ENCODE data around the gene PPP2R1B.
"Not testable (repeated sequence)": the region's sequence is repeated elsewhere in the genome, so short reads cannot be mapped to it uniquely, and the experiment has no call there.

The PPP2R1B gene
- total RNA-seq: 21.6 to 70.4 (median 46.0) reads per million in 18 experiments

DNA sequence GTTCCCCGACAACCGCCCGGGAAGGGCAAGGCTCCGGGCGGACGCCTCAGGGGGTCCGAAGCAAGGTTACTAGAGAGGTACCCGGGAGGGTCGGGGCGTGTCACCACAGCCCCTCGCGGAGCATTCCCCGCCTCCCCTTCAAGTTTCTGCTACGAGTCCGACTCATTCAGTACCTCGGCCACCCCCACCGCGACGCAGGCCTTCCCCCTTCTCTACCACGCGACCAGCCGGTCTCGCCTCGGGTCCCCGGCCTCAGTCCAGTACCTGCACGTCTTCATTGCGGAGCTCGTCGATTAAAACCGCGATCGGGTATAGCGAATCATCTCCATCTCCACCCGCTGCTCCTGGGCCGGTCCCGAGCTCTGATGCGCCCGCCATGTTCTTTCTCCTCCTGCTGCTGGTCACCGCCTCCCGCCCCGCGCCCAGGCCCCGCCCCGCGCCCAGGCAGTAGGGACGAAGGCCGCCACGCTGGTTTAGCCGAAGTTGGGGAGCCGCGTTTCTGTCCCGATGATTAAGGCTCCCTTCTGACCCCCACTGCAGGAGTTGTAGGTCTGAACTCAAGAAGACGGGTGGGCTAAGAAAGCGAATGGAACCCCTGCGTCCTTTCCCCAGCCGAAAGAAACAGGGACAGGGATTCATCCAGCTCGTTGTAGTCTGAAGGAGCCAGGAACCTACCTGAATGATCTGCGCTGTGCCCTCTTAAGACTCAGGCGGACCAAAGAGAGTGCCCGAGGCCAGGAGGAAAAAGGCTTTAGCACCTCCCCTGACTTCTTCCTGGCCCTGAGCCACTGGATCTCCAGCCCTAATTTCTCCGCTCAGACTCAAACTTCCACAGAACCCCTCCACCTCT lies at the start of gene PPP2R1B:
Gene PPP2R1B (minus strand): TSS at position 406 of the 850 bp plus-strand sequence. CDS start 28 bp downstream, at position 378.
- peak; percentile 53 to 64 for DNase-seq

DNA sequence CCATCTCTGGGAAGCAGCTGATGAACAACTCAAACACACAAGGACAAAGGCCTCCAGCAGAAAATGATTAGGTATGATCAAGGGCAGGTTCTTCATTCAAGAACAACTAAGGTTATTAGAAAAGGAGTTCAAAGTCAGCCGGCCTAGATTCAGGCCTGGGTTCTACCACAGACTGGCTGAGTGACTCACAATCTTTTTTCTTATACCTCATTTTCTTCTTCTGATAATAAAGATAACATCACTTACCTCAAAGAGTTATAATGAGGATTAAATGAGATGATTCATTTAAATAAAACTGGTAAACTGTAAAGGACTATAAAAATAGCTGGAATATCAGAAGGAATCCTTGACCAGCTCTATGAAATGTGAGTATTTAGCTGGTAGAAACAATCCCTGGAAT lies 49.3 kb upstream of the PPP2R1B start:
- DNase-seq: no peak

DNA sequence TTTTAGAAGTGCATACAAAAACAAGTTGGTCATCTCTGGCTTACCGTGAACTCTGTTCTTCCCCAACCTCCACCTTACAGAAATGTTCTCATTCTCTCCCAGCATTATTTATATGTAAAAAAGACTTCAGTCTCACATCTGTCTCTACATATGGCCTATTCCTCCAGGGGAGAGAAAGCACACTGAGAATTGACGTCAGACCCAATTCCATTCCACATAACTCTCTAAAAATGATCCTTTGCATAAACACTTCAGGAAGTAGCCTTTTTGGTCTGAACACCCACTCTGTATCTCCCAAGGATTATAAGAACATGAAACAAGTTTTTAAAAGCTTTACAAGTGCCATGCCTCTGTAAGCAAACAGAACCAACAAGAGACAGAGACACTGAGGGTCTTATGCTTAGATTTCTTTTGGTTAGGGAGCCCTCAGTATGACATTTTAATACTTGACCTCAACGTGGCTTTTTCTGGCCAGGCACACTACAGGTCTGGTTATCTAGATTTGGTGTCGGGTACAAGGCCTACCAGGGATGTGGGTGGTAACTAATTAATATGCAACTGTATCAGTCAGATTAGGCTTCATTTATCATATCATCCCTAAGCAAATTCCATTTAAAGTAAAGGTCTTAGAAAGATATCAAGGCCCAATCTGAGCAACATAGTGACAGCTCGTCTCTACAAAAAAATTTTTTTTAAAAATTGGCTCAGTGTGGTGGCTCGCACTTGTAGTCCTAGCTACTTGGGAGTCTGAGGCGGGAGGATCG lies 48.5 kb upstream of the PPP2R1B start:
- no peak for DNase-seq

DNA sequence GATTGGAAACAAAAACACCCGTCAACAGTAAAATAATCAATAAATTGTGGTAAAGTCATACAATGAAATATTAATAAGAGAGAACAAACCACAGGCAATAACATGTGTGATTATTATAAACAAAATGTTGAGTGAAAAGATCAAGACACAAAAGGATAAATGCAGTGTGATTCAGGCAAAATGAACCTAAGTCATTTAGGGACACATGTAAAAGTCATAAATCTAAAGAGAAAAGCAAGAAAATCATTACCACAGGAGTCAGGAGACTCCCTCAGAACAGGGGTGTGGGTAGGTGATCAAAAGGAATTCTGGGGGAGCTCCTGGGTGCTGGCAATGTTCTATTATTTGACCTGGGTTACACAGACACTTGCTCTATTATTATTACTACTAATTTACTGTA lies 47.9 kb upstream of the PPP2R1B start:
- DNase-seq: no peak

DNA sequence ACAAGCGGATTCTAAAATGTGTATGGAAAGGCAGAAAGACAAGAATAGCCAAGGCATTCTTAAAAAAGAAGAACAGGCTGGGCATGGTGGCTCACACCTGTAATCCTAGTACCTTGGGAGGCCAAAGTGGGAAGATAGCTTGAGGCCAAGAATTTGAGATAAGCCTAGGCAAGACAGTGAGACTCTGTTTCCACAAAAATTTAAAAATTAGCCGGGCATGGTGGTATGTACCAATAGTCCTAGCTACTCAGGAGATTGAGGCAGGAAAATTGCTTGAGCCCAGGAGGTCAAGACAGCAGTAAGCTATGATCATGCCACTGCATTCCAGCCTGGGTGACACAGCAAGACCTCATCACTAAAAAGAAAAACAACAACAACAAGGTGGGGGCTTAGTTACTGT lies 46.0 kb upstream of the PPP2R1B start:
- DNase-seq: no peak

DNA sequence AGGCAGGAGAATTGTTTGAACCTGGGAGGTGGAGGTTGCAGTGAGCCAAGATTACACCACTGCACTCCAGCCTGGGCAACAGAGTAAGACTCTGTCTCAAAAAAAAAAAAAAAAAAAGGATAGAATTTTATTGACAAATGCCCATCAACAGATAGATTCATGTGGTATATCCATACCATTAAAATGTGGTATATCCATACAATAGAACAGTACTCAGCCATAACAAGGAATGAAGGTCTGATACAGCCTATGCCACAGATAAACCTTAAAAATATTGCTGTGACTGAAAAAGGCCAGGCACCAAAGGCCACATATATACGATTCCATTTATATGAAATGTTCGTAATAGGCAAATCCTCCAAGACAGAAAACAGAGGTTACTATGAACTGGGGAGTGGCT lies 45.3 kb upstream of the PPP2R1B start:
- DNase-seq: no peak

DNA sequence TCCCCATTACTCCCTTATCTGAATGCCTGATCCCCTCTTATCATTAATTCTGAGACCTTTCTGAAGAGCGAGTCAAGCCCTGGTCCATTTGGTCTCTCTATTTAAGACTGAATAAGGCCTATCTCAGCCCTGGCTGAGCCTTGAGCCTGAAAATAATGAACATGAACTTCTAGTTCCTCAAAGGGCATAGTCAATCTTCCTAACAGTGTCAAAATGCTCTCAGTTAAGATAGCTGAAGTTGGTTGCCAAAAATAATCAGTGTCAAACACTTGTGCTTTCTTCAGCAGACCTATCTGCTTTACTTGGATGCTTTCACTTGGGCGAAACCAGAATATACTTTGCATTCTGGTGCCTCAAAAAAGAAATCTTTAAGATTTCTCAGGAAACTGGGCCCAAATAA lies 42.6 kb upstream of the PPP2R1B start:
- DNase-seq: no peak

DNA sequence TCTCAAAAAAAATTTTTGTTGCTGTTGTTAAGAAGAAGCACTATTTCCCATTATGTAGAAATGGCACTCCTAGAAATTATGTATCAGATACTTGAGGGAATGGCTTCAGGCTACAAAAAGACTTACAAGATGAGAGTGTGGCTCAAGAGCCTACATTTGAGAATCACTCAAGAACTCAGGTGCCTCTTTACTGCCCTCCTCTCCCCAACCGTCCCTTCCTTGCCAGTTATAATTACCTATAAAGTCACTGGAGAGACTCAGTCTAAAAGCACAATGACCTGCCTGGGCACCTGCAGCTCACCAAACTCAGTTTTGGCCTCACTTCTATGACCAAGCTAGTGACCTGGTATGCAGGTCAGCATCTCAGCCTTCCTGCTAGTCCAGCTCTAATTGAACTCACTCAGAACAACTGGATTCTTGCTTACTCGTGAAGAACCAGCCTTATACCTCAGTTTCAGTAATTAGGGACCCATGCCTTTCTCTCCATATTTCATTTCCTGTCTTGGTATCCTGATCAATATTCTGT lies 41.9 kb upstream of the PPP2R1B start:
- DNase-seq: no peak

DNA sequence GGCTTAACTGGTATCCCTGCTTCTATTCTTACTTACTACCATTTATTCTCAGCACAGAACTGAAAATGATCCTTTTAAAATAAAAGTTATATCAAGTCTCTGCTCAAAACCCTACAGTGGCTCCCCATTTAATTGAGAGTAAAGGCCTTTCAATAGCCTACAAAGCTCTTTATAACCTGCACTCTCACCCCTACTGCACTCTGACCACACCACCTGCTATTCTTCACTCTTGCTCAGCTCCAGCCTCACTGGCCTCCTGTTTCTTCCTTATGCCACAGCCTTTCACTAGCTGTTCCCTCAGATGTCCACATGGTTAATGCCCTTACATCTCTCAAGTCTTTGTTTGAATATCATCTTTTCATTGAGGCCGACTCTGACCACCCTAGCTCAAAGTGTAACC lies 40.9 kb upstream of the PPP2R1B start:
- DNase-seq: no peak

DNA sequence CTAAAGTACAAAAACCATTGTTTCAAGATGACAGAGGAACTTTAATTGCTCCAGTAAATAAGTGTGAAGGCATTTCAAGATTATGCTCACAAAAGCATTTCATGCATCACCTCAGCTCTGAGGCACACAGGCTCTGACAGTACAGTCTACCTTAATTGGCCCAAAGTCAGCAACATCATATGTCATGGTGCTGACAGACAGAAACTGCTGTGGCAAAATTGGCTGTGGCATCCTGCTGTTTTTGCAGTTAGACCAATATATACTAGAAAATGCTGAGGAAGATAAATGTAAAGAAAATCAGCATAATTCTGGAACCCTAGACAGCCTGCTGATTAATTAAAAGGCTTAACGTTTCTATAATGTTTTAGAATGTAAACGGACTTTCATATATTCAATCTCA lies 34.9 kb upstream of the PPP2R1B start:
- DNase-seq: no peak

DNA sequence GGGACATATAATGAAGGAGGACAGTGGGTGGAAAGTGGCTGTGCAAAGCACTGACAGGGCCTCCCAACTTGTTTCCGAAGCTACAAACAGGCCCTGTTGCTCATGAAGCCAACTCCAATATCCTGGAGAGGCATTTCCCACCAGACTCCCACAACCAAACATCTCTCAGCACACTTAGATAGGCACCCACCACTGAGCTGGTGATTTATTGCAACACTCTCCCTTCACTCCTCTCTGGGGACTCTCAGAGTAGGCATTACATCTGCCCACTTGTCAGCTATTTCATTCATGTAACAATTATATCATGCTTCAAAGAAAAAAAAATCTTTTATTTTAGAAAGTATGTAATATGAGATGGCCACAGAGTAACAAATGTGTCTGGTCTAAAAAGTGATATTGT lies 32.1 kb upstream of the PPP2R1B start:
- DNase-seq: no peak

DNA sequence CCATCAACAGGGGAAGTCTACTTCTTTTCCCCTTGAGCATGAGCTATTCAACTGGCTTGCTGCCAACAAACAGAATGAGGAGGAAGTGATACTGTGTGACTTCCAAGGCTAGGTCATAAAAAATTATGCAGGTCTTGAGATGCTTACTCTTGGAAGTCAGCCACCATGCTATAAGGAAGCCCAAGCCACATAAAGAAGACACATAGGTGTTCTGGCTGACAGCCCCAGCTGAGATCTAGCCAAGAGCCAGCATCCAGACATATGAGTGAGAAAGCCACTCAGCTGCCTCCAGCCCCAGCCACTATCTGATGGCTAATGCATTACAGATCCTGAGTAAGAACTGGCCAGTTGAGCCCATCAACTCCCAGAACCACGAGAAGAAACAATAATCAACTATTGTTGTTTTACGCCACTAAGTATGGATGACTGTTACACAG lies 31.0 kb upstream of the PPP2R1B start:
- peak; percentile 80 to 91 for DNase-seq

DNA sequence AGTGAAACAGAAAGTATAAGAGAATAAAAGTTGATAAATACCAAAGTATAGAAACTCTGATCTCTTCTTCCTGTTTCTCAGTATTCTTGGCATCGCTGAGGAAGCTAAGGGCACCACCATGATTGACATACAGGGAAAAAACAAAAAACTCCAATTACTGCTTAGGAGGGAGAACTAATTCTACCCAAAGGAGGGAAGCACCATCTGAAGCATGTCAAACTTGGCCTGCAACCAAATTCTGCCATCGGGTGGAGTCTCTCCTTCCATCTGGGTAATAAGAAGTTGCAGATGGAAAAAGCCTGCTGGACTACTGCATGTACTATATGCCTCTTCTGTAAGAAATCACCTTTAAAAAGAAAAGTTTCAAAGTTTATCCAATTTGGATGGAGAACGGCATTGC lies 30.5 kb upstream of the PPP2R1B start:
- peak in 1 of 2 donors; percentile 34 for DNase-seq

DNA sequence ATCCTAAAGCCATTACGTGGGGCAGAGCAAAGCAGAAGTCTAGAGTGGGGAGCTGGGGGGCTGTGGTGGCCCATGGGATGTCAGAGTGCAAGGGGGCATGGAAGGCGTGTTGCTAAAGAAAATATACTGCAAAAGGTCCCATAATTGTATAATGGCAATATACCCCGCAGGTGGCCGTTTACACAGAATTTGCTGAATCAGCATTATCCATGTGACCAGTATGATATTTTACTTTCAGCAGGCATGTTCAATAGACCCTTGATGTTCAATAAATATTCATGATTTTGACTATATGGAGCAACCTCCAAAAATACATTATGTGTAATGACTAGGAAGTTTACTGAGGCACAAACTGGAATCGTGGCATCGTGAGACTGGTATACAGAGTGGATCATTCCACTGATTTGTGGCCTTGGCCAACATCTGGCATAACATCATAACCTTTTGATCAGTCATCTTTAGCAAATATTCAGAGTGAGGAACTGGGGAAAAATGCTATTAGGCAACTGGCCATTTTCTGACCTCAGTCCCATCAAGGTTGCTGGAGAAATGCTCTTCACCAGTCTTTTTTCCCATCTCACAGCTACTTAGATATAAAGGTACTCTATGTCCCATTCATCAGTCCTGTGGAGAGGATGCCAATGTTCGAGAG lies 29.3 kb upstream of the PPP2R1B start:
- no peak for DNase-seq

DNA sequence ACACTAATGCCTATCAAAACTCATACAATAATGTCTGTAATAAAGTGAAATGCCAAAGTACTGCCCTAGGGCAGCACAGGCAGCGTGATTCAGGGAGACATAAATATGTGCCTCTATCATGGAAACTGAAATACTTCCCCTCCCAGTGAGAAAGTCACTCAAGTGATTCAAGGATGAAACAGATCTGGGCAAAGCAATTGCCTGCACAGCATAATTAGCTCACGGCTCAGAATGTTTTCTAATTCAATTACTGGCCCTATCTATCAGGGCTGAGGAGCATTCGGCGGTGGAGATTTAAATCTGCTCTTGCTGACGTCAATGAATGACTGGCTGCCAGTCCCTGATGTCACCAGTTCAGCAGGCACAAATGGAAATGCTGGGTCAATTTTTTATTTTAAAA lies 27.7 kb upstream of the PPP2R1B start:
- DNase-seq: no peak

DNA sequence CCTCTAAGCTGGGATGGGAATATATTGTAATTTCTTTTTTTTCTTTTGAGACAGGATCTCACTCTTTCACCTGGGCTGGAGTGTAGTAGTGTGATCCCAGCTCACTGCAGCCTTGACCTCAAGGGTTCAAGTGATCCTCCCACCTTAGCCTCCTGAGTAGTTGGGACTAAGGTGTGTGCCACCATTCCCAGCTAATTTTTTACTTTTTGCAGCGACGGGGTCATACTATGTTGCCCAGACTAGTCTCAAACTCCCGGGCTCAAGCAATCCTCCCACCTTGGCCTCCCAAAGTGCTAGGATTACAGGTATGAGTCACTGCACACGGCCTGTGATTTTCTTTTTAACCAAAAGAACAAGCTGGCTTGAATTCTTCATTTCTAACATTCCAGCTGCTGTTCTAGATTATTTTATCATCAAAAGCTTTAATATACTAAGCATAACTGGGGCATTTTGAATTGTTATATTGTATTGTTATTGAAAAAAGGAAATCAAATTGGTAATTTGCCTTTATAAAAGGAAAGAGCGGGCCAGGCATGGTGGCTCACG lies 26.8 kb upstream of the PPP2R1B start:
- DNase-seq: no peak

DNA sequence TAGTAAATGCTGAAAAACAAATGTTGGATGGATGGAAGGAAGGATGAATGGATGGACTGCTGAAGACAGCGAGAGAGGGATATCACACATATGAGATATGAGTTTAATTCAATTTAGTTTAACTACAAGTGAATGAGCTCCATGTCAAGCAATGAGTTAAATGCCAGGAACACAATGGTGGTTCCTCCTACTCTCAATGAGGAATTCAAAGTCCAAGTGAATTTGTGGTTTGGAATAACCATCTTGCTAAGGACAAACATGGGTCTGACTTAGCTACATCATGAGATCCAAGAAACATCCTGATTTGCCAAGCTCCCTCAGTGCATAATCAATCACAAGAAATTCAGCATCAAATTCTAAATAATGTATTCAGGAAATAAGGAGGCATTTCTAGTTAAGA lies 26.1 kb upstream of the PPP2R1B start:
- no peak for DNase-seq

DNA sequence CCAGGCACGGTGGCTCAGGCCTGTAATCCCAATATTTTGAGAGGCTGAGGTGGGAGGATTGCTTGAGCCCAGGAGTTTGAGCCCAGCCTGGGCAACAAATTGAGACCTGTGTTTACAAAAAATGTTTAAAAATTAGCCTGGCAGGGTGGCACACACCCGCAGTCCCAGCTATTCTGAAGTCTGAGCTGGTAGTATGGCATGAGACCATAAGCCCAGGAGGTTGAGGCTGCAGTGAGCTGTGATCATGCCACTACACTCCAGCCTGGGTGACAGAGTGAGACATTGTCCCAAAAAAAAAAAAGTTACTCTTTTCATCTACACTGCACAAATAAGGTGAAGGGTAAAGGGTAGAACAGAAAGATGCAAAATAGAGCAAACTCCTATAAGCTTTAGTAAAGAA lies 22.3 kb upstream of the PPP2R1B start:
- no peak for DNase-seq

DNA sequence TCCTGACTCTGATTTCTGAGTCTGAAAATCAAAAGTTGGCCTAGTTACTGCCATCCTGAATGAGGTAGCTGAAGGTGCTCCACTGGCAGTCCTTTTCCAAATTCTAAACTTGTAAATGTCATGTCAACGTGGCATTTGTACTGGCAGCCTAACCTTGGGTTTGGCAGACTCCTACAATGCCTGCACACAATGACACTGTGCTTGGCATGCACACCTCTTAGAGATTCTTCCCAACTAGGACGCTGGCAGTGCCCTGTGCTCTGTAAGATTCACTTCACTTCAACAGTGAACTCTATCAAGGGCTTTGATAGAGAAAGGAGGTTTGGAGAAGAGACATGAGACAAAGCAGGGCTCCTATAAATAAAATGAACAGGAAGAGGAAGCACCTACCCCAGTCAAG lies 21.9 kb upstream of the PPP2R1B start:
- DNase-seq: peak in 1 of 2 donors; percentile 8

DNA sequence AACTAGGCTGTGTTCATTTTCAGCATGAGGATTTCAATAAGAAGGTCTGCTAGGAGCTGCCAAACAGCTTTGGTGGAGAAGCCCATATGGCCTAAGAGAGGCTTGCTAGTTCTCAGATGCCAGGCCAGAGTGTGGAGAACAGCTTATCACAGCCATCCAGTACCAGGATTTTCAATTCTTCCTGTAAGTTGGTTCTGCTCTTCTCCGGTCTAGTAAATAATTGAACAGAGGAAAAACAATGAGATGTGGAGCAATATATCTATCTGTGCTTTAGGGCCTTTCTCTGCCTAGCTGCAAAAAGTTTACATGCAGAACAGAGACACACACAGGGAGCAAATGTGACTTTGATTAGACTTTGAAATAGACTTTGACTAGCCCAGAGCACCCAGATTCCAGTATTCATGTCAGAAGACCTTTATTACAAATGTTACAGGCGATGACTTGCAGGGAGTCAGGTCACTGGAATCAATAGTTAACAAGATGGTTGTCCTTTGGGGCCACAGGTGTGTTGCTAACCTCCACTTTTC lies 19.8 kb upstream of the PPP2R1B start:
- DNase-seq: no peak

DNA sequence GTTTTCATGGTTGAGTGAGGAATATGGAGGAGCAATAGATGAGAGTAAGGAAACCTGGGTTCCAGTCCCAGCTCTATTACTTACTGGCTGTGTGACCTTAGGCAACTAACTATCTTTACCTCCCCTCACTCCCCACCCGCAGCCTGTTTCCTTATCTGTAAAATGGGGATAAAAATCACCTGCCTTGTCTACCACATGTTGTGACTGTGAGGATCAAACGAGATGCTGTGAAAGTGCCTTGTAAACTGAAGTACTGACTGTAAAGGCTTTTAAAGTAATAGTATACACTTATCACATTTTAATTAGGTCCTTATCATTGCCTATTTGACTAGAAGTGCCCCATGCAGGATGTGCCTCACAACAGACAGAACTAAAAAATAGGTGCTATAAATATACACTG lies 18.9 kb upstream of the PPP2R1B start:
- no peak for DNase-seq

DNA sequence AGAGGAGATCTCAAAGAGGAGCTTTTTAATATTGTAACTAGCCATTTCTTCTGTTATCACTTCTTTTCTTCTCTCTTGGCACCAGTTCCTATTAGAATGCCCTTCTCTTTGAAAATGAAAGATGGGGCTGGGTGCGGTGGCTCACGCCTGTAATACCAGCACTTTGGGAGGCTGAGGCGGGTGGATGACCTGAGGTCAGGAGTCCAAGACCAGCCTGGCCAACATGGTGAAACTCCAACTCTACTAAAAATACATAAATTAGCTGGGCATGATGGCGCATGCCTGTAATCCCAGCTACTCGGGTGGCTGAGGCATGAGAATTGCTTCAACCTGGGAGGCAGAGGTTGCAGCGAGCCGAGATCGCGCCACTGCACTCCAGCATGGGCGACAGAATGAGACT lies 18.1 kb upstream of the PPP2R1B start:
- not testable (repeated sequence) for DNase-seq
